GM19239 (cell line): ENCODE data around the gene ARHGAP9.
A peak's percentile ranks its signal among the peaks of the same experiment; 100 is the strongest.
"Not testable (repeated sequence)": the region's sequence is repeated elsewhere in the genome, so short reads cannot be mapped to it uniquely, and the experiment has no call there.

Source experiments
- DNase-seq: peaks from one replicate; pipeline ENCODE4 v3.0.0; 2011; ENCODE audit warnings: low spot score; ENCODE audit not compliant: insufficient read length
- FAIRE-seq: peaks from 2 replicates; lab custom pipeline; 2011; peaks lifted over from hg19 to GRCh38; lab: Jason Lieb, UNC

The ARHGAP9 gene

GRCh38 chr12:57497223-57498131 lies 17.8 kb upstream of the ARHGAP9 start:
- no peak for DNase-seq
- no peak for FAIRE-seq

GRCh38 chr12:57496822-57497221 lies 17.2 kb upstream of the ARHGAP9 start:
- no peak for DNase-seq
- FAIRE-seq = no peak

GRCh38 chr12:57495051-57495701 lies 15.5 kb upstream of the ARHGAP9 start:
- FAIRE-seq, DNase-seq: not testable (repeated sequence)

- FAIRE-seq = no peak
These were observed 12.0 kb upstream of the ARHGAP9 start for GRCh38 chr12:57491393-57492280.

GRCh38 chr12:57490126-57490525 lies 10.5 kb upstream of the ARHGAP9 start:
- FAIRE-seq (no peak), DNase-seq (no peak)

More at GRCh38 chr12:57491393-57492280, 12.0 kb upstream of the ARHGAP9 start:
- no peak for DNase-seq

DNA sequence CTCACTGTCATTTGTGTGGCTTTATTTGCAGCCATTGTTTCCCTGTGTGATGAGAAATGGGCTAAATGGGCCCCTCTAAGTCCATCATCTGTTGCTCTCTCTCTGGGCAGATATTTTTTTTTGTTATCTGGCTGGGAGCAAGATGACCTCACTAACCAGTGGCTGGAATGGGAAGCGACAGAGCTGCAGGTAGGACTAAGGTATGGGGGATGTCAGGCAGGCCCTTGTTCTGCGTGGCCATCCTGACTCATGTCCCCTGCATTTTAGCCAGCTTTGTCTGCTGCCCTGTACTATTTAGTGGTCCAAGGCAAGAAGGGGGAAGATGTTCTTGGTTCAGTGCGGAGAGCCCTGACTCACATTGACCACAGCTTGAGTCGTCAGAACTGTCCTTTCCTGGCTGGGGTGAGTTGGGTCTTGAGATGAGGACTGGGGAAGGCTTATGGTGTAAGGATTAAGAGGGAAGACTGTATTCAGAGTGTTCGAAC lies 9.5 kb upstream of the ARHGAP9 start:
- DNase-seq (no peak), FAIRE-seq (no peak)

GRCh38 chr12:57488402-57489156 lies 8.9 kb upstream of the ARHGAP9 start:
- no peak for DNase-seq
- FAIRE-seq = no peak

- peak; percentile 90 for DNase-seq
- FAIRE-seq = peak; percentile 87
These were observed 8.1 kb upstream of the ARHGAP9 start, which contains the start of gene MARS1 for GRCh38 chr12:57487597-57488401. Gene MARS1, plus strand, starts transcription at chr12:57488068. Its CDS starts 23 bp downstream, at chr12:57488091.

DNA sequence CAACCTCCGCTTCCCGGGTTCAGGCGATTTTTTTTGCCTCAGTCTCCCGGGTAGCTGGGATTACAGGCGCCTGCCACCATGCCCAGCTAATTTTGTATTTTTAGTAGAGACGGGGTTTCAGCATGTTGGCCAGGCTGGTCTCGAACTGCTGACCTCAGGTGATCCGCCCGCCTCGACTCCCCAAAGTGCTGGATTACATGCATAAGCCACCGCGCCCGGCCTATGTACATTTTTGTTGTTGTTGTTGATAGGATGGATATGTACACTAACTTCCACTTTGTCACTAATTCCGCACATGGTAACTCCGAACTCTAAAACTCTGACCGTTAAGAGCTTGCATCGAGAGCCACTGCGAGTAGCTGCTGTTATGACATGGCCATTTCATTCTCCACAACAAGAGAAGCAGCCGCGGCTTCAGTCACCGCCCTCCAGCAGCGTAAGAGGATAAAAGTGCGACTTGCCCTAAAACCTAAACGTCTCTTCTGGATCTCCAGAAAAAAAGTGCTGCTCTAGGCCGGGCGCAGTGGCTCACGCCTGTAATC lies 7.5 kb upstream of the ARHGAP9 start:
- DNase-seq = no peak
- FAIRE-seq = no peak

- DNase-seq = no peak
- FAIRE-seq = no peak
These were observed 6.0 kb upstream of the ARHGAP9 start for GRCh38 chr12:57485695-57486094.

DNA sequence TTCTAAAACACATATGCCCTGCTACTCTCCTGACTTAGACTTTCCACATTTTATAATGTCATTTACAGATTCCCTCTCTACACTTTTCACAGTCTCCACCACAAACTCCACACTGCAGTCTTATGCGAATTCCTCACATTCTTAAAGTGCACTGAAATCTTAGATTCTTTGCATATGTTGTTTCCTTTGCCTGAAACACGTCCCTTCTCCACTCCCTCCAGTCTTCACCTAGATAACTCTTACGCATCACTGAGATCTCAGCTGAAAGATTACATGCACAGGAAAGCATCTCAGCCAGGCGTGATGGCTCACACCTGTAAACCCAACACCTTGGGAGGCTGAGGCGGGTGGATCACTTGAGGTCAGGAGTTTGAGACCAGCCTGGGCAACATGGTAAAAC lies 3.8 kb upstream of the ARHGAP9 start:
- FAIRE-seq (no peak), DNase-seq (no peak)

- peak; percentile 18 for FAIRE-seq
- no peak for DNase-seq
These were observed 2.0 kb upstream of the ARHGAP9 start for GRCh38 chr12:57481671-57482070.

DNA sequence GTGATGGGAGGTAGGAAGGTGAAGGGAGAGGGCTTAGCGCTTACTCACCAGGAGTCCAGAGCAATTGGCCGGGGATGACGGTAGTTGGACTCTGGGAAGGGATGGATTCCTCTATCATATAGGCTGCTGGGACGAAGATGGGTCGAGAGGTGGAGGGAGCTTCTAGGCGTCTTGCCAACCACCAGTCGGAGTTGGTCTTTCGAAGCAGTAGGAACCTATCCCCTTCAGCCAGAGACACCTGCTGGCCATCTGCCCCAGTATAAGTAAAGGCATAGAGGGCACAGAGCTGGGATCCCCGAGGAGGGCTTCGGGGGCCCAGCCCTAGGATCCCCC lies 657 bp downstream of the ARHGAP9 start:
- no peak for DNase-seq
- peak; percentile 39 for FAIRE-seq

- no peak for DNase-seq
- FAIRE-seq = peak; percentile 98
These were observed 1.7 kb downstream of the ARHGAP9 start for GRCh38 chr12:57477710-57478681.

DNA sequence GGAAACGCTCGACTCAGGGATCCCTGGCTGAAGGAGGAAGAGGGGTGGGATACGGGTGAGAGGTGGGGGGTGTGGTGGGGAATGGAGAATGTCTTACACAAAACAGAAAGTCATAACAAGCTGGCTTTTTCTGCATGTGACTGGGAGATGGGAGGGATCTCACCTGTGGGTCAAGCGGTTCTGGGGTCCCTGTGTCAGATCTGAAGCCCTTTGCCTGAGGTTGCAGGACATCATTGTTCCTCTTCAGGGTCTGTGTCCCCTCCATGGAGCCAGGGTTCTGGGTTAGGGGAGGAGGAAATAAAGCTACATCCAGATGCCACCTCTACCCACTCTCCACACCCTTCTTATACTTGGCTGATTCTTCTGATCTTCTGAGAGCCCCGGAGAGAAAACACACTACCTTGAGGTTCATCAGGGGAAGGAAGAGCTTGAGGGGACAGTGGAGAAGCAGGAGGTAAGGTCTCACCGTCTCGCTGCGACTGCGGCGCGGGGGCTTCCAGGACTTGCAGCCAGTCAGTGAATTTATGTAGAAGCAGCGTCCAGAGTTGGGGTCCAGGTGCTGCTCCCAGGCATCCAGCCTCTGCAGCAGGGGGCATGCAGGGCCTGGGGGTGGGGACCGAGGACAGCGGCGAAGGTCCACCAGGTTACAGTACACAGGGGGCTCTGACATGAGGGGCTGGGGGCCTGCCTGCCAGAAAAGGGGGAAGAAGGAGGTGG lies 2.5 kb downstream of the ARHGAP9 start:
- no peak for DNase-seq

DNA sequence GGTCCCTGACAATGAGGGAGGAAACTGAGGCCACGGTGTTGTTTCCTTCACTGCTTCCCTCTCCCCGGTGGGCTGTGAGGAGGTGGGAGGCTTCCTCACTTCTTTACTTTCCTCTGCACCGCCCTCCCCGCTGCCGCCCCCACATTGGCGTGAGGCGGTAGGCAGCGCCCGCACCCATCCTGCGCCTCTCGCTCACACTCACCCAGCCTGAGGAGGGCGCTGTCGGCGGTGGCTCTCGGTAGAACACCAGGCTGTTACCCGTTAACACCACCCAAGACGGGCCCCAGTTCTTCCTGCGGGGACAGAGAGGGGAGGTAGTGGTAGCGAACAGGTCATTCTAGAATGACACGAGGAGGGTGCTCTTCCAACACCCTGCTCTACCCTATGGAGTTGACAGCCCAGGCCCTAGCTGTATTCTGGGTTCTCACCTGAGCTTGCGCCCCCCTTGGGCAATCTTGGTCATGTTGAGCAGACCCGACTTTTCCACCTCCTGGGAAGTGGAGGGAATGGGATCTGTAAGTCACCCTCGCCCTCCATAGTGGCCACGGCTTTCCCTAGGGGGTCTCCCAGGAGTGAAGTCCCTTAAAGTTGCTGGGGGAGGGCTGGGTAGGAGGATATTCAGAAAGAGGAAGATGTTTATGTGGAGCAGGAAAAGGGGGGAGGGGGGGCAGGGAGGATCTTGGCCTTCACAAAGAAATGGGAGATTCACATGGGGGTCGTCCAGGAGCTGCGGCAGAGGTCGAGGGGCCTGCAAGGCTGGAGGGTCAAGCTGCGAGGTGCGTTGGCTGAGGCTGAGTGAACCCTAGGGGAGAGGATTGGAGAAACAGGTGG lies 3.3 kb downstream of the ARHGAP9 start:
- peak; percentile 83 for FAIRE-seq
- DNase-seq = peak; percentile 75

More for the DNA sequence above, 2.5 kb downstream of the ARHGAP9 start:
- peak; percentile 80 for FAIRE-seq
